Uterus (tissue), 2 donors: ENCODE results near the gene PRUNE1.

ENCODE experiments used
- CTCF ChIP-seq, 4 experiments: fragments of 200-600 bp in 2 of 4; fragments of 450-650 bp in 2 of 4; sonication (generic) in 2 of 4; IDR thresholded peaks; one replicate each; pipeline ENCODE4 v1.5.1; 2016 to 2019; ENCODE audit warnings: antibody characterized with exemption in 4 of 4, mild to moderate bottlenecking in 2 of 4, moderate library complexity in 1 of 4
- POLR2A ChIP-seq, 2 donors: fragments of 450-650 bp; IDR thresholded peaks; one replicate each; pipeline ENCODE4 v1.6.1; 2016; ENCODE audit warnings: antibody characterized with exemption in 2 of 2, mild to moderate bottlenecking in 1 of 2, moderate library complexity in 1 of 2

- TF ChIP-seq CTCF (IDR thresholded peaks at IDR 0.05) (no peak), POLR2A (IDR thresholded peaks at IDR 0.05) (no peak)
Observed at GRCh38 chr1:151062741-151063371, 54.6 kb downstream of the PRUNE1 start.
